Amniotic stem cell (primary cell): ENCODE measurements around the gene SYTL2.

Experiments used
- DNase-seq: peaks from one replicate; lab custom pipeline; 2025; lab: John Stamatoyannopoulos, UW

SYTL2 gene

GRCh38 chr11:85827748-85828639 is 17.1 kb upstream of the SYTL2 start:
- DNase-seq = peak; percentile 62

DNA sequence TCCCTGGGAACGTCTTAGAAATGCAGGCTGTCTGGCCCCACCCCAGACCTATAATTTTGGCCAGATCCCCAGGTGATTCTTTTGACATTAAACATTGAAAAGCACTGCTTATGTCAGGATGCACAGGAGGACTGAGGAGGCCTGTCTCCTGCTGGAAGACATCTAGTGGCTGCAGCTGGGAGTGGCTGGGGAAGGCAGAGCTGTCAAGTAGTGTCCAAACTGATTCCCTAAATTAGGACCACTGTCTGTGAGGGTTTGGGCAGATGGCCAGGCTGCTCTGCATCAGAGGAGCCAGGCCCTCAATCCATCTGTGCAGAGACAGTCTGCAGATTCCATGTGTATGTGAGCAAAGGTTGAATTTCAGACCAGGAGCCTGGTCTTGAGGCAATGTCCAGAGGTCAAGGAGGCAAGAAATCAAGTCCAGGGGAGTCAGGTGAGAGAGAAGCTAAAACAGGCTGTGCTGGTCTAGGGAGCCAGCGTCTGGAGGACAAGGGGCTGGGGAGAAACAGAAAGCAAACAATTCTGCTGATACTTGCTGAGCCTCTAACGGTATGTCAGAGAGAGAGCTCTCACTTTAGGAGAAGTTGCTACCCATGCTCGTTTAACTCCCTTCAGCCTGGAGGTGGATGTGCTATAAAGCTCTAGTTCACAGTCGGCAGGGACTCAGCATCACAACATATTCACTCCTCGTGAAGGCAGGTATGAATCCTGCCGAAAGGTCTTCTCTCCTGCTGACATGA is 15.3 kb upstream of the SYTL2 start:
- no peak for DNase-seq

DNA sequence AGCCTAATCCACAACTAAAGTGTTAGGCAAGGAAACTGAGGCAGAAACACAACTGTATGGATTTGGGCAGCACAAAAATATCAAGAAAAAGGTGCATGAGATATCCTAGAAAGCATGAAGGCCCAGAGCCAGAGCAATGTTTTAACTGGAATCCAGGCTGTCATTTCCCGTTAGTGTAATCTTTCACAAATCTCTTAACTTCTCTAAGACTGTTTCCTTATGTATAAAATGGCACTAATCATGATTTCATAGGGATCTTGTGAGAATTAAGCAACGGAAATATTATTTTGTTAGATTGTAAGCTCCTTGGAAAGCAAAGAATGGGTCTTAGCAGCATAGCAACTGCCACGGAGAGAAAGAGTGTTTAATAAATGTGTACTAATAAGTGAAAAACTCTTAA is 14.7 kb upstream of the SYTL2 start:
- no peak for DNase-seq

DNA sequence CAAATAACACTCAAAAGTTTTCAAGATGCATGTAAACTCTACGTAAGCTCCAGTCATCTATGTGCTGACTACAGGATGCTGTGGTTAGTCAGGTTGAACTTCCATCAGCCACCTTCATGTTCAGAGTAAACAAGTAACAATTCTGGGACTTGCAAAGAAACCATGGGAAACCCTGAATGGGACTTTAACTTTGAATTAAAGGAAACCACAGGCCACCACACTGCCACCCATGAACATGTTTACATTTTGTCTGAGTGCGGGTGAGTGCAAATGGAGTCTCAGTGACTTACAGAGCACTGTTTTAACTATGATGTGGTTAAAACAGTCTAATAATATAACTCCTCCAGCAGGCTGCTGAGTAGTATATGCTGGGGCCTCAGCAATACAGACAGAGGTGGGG is 12.9 kb upstream of the SYTL2 start:
- DNase-seq = no peak

GRCh38 chr11:85822814-85823213 is 11.9 kb upstream of the SYTL2 start:
- no peak for DNase-seq

DNA sequence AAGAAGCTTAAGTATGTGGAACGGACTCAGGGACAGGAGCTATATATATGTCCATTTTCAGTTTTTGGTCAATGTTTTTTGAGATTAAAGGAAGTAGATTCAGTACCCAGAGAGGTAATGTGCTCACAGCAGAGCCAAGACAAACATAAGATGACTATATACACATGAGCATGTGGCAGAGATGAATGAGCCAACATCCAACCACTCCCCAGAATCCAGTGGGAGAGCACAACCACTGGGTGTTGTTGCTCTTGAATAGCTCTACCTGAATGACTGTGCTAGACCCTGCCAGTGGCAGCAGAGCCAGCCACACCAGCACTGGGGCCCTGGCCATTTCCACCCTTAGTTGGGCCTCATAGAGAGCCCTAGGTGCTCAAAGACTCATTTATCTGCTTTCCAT is 10.7 kb upstream of the SYTL2 start:
- no peak for DNase-seq

DNA sequence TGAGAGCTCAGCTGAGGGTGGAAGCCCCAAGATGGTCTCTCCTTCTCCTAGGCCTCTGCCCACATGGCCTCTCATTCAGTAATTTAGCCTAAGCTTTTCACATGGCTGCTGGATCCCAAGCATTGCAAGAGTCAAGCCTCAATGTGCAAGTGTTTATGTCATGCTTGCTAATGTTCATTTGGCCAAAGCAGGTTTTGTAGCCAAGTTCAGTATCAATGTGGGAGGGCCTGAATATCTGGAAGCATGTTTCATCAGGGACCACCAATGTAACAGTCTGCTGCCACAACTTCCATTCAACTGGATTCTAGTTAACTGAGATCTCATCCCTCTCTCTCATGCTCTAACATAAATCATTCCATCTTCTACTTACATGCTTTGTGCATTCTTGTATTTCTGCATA is 8.5 kb upstream of the SYTL2 start:
- DNase-seq = no peak

GRCh38 chr11:85815186-85815931 is 4.4 kb upstream of the SYTL2 start:
- peak; percentile 51 for DNase-seq

GRCh38 chr11:85813721-85814120 is 2.8 kb upstream of the SYTL2 start:
- no peak for DNase-seq

GRCh38 chr11:85811624-85812023 is 683 bp upstream of the SYTL2 start:
- DNase-seq = no peak

DNA sequence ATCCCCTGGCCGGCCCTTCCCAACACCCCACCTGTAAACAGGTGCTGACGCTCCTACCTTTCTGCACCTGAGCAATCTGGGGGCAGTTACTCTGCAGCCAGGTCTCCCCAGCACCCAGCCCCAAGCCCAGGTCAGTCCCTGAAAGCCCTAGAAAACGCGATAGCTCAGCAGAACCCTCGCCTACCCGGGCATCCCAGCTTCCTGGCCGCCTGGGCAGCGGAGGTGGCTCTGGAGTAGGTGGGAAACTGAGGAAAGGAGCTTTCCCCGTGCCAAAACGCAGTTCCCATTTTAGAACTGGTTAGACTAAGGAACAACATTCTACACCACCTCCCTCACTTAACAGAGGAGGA is 445 bp downstream of the SYTL2 start:
- DNase-seq = no peak

DNA sequence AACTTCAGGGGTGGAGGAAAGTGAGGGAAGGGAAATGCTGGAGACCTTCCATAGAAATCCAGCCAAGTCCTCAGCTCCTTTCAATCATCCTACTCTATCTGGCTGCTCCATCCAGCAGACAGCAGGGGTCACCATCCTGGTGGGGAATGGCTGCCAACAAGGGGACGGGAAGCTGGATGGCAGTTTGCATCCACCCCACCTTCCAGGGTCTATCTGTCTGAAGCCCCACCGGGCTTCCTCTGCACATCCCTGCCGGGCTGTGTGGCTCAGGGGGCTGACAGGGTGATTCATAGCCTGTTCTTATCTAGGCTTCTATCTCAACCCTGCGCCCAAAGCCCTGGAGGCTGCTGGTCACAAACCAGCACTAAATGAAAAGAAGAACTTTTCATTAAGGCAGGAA is 1.1 kb downstream of the SYTL2 start:
- DNase-seq = peak; percentile 8

DNA sequence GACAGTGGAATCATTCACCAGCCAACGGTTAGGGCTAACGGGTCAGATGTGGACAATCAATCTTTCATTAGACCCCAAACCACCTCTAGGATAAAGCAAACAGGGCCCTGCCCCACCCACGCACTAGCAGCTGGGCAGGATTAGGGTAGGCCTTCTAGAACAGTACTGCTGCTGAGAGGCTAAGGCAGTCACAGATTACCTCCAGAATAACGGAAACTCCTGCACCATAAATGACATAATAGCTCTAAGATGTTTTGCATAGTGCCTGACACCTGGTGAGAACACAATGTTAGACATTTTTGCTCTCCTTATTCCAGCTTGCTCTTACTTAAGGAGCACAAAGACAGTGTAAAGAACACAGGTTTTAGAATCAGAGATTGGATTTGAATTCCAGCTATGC is 1.8 kb downstream of the SYTL2 start:
- no peak for DNase-seq

DNA sequence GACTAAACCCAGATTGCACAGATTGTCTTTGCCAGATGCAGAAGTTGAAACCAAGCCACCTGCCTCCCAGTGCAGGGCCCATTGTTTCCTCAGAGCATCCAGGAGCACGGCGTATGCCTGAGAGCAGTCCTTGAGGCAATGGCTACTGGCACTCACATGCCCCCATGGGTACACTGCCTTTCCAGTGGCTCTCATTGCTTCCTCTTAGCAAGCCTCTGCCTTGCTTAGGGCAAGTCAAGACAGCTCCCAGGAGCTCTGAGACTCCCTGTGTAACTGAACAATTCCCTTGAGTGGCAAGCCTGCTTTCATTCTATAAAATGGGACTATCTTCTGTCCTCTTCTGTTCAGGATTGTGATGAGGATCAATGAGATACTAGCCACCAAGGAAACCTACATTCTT is 4.1 kb downstream of the SYTL2 start:
- DNase-seq = no peak

GRCh38 chr11:85806016-85806415 is 4.9 kb downstream of the SYTL2 start:
- DNase-seq = no peak

DNA sequence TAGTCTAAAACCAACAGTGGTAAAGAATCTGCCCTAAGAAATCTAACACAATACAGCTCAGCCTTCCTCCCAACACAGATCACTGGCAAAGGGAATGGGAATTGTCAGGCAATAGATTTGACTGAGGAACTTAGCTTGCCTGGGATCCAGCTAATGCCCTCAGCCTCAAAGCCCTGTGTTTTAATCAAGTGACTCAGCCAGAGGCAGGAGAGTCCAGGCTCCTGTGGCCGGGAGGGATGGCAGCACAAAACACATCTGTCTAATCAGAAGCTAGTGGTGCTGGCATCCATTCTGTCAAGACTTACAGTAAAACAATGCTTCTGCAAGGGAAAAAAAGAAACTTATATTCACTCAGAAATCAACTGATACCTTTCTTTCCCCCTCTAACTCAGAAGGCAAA is 5.6 kb downstream of the SYTL2 start:
- no peak for DNase-seq

DNA sequence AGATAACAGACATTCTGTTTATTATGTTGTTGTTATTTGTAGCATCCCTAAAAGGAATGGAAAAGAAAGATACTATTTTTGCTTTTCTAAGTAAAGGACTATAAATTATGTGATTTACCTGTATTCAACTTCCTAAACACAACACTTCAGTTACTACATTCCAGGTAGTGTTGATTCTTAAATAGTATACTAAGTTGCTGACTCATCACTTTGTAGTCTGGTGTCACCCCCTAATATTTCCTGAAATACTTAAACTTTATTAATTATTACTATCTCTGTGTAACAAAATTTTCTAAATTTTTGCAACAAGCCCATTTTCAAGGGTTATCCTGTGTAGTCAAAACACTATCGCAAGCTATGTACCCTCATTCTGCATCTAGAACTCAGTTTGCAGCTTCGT is 7.0 kb downstream of the SYTL2 start:
- DNase-seq = no peak

GRCh38 chr11:85803303-85803702 is 7.6 kb downstream of the SYTL2 start:
- DNase-seq = no peak

- no peak for DNase-seq
Observed at GRCh38 chr11:85801527-85801926, 9.4 kb downstream of the SYTL2 start.

- DNase-seq = no peak
Observed at GRCh38 chr11:85800595-85801342, 10.2 kb downstream of the SYTL2 start.

DNA sequence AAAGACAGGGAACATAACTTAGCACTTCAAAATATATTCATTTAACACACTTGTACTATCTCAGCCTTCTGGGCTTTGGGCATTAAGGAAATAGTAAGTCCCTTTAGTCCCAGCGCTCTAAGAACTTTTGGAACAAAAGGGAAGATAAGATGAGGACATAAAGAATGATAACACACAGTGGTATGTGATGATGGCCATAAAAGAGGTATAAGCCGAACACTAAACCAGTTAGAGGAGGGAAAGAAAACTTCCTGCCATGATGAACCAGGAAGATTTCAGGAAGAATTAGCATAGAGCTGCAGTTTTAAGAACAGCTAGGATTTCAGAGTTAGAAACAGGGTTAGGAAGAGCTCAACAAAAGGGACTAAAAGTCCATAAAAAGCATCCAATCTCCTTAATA is 11.8 kb downstream of the SYTL2 start:
- DNase-seq = no peak

DNA sequence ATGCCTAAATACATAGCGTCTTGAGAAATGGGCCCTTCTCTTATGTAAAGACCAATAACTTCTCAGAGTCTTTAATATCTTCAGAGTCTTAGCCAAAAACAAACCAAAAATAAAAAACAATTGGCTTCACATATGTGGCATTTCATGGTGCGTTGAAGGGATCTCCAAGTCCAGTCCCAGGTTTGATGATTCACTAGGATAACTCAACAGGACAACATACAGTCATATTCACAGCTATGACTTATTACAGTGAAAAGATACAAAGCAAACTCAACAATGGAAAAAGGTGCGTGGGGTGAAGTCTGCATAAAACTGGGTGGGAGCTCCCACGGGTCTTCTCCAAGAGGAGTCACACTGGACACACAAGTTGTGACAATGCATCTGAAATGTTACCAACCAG is 12.6 kb downstream of the SYTL2 start:
- DNase-seq = no peak
